Measurements from ENCODE around the gene GLDN. TPM values are rescaled to one million over a fixed set of nuclear protein-coding genes. Genes with fewer than 3 reads are reported as not detected.

GLDN gene
- total RNA-seq, 1 experiment from 2014 or later = 1.3 TPM

- Histone ChIP-seq H3K4ac (ENCODE audit: low read depth, low read length) (no peak overlapping the region), H3K23ac (ENCODE audit: insufficient read length, low read depth, low read length) (no peak overlapping the region), H3K9me3 (ENCODE audit: control insufficient read depth, low read depth, low read length) (no peaks in the 10 kb centered on the region), H3K18ac (ENCODE audit: insufficient read length, low read depth, low read length) (no peak overlapping the region), H3K27me3 (ENCODE audit: insufficient read depth, low read length) (no peaks in the 10 kb centered on the region), H3K14ac (ENCODE audit: insufficient read depth, low read length) (no peak overlapping the region), H3K79me1 (ENCODE audit: insufficient read depth, low read depth, low read length, poor library complexity, severe bottlenecking) (no peaks in the 10 kb centered on the region), H4K20me1 (ENCODE audit: control insufficient read depth, insufficient read depth, insufficient read length) (no peaks in the 10 kb centered on the region), H2AK5ac (ENCODE audit: insufficient read length, low read length) (no peak overlapping the region), H2BK20ac (ENCODE audit: low read depth, low read length, poor library complexity, severe bottlenecking) (no peak overlapping the region), H2AFZ (ENCODE audit: low read length) (no peak overlapping the region), H2BK120ac (ENCODE audit: low read depth, low read length, poor library complexity, severe bottlenecking) (no peak overlapping the region), H2BK12ac (ENCODE audit: insufficient read length, low read depth, low read length) (no peak overlapping the region), H2BK15ac (ENCODE audit: low read depth, low read length) (no peak overlapping the region), H3K9ac (ENCODE audit: extremely low read depth, insufficient read length, low read length) (no peak overlapping the region), H3K56ac (ENCODE audit: insufficient read length, low read depth, low read length) (no peak overlapping the region), H2BK5ac (ENCODE audit: insufficient read length, low read length) (no peak overlapping the region), H3K4me1 (ENCODE audit: insufficient read depth, low read length) (peaks cover 6% of the 10 kb centered on the region; the same call in 1 of the 2 replicates), H4K91ac (ENCODE audit: insufficient read length, low read depth, low read length) (no peak overlapping the region), H4K8ac (replicated peaks; ENCODE audit: insufficient read length, low read depth, low read length) (no peak overlapping the region), H3K79me2 (ENCODE audit: insufficient read depth, low read length) (no peaks in the 10 kb centered on the region), H3T11ph (ENCODE audit: low read length) (no peak overlapping the region), H3K4me2 (ENCODE audit: insufficient read depth, insufficient read length, low read length) (no peak overlapping the region), H3K23me2 (ENCODE audit: insufficient read length, low read depth, low read length, poor library complexity, severe bottlenecking) (no peaks in the 10 kb centered on the region), H3K27ac (ENCODE audit: insufficient read length, low read depth, low read length) (no peak overlapping the region), H4K5ac (ENCODE audit: insufficient read length, low read depth, low read length) (no peak overlapping the region)
- Mint-ChIP-seq H3K4me3 (no peak overlapping the region; a peak in 1 of 5 replicates), H3K9me3 (peaks cover 0 to 9% of the 10 kb centered on the region in 2 experiments; a peak in 3 of 5 replicates), H3K27me3 (ENCODE audit: low read depth) (peaks cover 3% of the 10 kb centered on the region), H3K4me1 (peaks cover 17 to 19% of the 10 kb centered on the region in 2 experiments), H3K27ac (no peak overlapping the region; a peak in 2 of 7 replicates), H3K36me3 (ENCODE audit: insufficient read depth in 1 of 3, low read depth in 3 of 3) (peaks cover 0 to 3% (median 0%) of the 10 kb centered on the region in 3 experiments; a peak in 1 of 7 replicates)
- WGBS (ENCODE audit: extremely low coverage, insufficient read length, low lambda C conversion rate) = no CpG with 5 or more reads among the region's 10 CpGs
- DNase-seq = no peak
- TF ChIP-seq, protein P1, sequence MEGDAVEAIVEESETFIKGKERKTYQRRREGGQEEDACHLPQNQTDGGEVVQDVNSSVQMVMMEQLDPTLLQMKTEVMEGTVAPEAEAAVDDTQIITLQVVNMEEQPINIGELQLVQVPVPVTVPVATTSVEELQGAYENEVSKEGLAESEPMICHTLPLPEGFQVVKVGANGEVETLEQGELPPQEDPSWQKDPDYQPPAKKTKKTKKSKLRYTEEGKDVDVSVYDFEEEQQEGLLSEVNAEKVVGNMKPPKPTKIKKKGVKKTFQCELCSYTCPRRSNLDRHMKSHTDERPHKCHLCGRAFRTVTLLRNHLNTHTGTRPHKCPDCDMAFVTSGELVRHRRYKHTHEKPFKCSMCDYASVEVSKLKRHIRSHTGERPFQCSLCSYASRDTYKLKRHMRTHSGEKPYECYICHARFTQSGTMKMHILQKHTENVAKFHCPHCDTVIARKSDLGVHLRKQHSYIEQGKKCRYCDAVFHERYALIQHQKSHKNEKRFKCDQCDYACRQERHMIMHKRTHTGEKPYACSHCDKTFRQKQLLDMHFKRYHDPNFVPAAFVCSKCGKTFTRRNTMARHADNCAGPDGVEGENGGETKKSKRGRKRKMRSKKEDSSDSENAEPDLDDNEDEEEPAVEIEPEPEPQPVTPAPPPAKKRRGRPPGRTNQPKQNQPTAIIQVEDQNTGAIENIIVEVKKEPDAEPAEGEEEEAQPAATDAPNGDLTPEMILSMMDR (conservative IDR thresholded peaks at IDR 0.05) = no peak
These were observed 45.7 kb downstream of the GLDN start for GRCh38 chr15:51386960-51387698.
